ENCODE results near the gene TLR3.
A peak's percentile ranks its signal among the peaks of the same experiment; 100 is the strongest.

TLR3 gene

DNA sequence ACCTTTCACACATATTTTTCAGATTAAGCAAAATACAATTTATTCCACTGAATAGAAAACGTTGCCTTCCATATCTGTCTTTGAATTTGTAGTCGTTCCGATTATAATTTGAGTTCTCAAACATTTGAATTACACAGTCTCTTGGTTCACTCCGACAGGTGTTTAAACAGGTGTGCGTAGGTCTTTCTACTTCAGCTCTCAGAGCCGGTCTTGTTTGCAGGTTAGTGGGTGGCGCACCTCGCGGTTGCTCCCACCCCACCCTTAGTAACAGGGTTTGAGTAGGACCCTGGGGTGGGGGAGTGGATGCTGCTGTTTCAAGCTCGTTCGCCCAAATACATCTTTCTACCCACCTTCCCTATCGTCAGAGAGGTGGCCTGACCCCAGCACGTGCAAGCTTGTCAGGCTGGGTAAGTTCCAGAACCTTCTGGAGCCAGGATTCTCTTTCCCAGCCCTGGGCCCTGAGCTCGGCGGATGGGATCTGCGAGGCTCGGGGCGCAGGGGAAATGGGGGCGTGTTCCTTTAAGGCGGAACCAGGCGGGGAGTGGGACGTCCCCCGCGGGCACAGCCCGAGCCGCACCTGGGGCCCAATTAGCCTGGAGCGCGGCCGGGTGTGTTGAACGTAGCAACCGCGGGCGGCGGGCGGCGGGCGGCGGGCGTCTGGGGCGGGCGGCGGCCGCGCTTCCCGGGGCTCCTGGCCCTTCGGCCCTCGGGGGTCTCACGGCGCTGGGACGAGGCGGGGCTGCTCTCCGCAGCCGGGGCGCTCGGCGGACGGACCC lies 35.3 kb downstream of the TLR3 start, which contains the start of gene FAM149A:
Gene FAM149A (plus strand): TSS at position 591 of the 776 bp plus-strand sequence.
- H3K36me3 ChIP-seq (ENCODE audit: control insufficient read depth, low read length) = no peaks in the 10 kb centered on the region
- no peak for TF ChIP-seq EZH2phosphoT487 (IDR thresholded peaks at IDR 0.05; ENCODE audit: borderline replicate concordance, low read length)
- TF ChIP-seq, protein P1, sequence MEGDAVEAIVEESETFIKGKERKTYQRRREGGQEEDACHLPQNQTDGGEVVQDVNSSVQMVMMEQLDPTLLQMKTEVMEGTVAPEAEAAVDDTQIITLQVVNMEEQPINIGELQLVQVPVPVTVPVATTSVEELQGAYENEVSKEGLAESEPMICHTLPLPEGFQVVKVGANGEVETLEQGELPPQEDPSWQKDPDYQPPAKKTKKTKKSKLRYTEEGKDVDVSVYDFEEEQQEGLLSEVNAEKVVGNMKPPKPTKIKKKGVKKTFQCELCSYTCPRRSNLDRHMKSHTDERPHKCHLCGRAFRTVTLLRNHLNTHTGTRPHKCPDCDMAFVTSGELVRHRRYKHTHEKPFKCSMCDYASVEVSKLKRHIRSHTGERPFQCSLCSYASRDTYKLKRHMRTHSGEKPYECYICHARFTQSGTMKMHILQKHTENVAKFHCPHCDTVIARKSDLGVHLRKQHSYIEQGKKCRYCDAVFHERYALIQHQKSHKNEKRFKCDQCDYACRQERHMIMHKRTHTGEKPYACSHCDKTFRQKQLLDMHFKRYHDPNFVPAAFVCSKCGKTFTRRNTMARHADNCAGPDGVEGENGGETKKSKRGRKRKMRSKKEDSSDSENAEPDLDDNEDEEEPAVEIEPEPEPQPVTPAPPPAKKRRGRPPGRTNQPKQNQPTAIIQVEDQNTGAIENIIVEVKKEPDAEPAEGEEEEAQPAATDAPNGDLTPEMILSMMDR (IDR thresholded peaks at IDR 0.05; ENCODE audit: low read depth, low read length, poor library complexity, severe bottlenecking) = no peak

DNA sequence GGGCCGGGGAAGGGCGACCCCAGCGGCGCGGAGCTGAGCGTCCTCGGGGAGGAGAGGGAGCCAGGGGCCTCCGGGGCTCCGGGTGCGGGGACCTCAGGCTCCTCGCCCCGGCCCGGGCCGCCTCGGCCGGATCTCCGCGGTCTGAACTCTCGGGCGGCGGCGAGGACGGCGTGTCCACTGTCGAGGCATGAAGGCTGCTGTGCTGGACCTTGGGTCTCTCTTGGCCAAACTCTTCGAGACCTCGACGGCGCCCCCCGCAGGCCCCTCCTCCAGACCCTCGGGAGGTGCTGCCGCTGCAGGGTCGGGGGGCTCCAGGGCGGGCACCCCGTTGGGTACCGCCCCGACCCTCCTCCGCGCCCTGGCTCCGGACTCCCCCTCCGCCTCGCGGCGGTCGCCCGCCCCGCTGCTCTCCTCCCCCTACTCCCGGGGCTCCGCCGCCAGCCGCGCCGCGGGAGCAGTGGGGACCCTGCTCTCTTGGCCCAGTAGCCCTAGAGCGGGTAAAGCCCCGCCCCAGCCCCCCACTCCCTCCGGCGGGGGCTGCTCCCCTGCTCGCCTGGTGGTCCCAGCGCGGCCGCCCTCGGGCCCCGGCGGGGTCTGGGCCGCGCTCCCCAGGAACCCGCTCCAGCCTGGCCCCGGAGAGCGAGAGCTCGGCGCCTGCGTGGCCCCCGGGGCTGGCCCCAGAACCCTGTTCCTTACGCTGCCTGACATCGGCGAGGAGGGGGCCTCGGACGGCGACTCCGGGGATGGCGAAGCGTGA lies 36.1 kb downstream of the TLR3 start:
- TF ChIP-seq, protein P1 (IDR thresholded peaks at IDR 0.05; ENCODE audit: low read depth, low read length, poor library complexity, severe bottlenecking) = peak; percentile 28
- peak; percentile 70; the same call in 1 of the 2 replicates for TF ChIP-seq EZH2phosphoT487 (IDR thresholded peaks at IDR 0.05; ENCODE audit: borderline replicate concordance, low read length)
- no peaks in the 10 kb centered on the region for H3K36me3 ChIP-seq (ENCODE audit: control insufficient read depth, low read length)
- H3K4me3 ChIP-seq (ENCODE audit: low read length) = peak overlapping the region; percentile 56
- H3K4me2 ChIP-seq (ENCODE audit: low read length) = peak overlapping the region; percentile 60
- H3K27me3 ChIP-seq (ENCODE audit: control insufficient read depth, low read length) = peaks cover 39% of the 10 kb centered on the region
- H3K27ac ChIP-seq (ENCODE audit: low read depth, low read length) = no peak overlapping the region
- H3K4me1 ChIP-seq (ENCODE audit: control insufficient read depth, low read length) = peaks cover 12% of the 10 kb centered on the region
- no peaks in the 10 kb centered on the region for H3K79me2 ChIP-seq (ENCODE audit: control insufficient read depth, low read length)
- no peaks in the 10 kb centered on the region for H3K9me2 ChIP-seq (replicated peaks; ENCODE audit: control insufficient read depth, low read length)
- H4K20me1 ChIP-seq (ENCODE audit: control insufficient read depth, insufficient read depth, low read depth, low read length) = no peaks in the 10 kb centered on the region
- no peaks in the 10 kb centered on the region for H3K9me3 ChIP-seq (ENCODE audit: control insufficient read depth, insufficient read depth, low read length)
- no peaks in the 10 kb centered on the region for H3F3A ChIP-seq (ENCODE audit: control insufficient read depth, insufficient read depth)

More for the DNA sequence above, 35.3 kb downstream of the TLR3 start, which contains the start of gene FAM149A:
- H3K79me2 ChIP-seq (ENCODE audit: control insufficient read depth, low read length) = no peaks in the 10 kb centered on the region
- peak within 1 kb of the TSS; percentile 56 for H3K4me3 ChIP-seq (ENCODE audit: low read length)
- no peaks in the 10 kb centered on the region for H3F3A ChIP-seq (ENCODE audit: control insufficient read depth, insufficient read depth)
- H3K9me3 ChIP-seq (ENCODE audit: control insufficient read depth, insufficient read depth, low read length) = no peaks in the 10 kb centered on the region
- no peak within 1 kb of the TSS for H3K27ac ChIP-seq (ENCODE audit: low read depth, low read length)
- peaks cover 12% of the 10 kb centered on the region for H3K4me1 ChIP-seq (ENCODE audit: control insufficient read depth, low read length)
- peak within 1 kb of the TSS; percentile 60 for H3K4me2 ChIP-seq (ENCODE audit: low read length)
- H3K9me2 ChIP-seq (replicated peaks; ENCODE audit: control insufficient read depth, low read length) = no peaks in the 10 kb centered on the region
- H3K27me3 ChIP-seq (ENCODE audit: control insufficient read depth, low read length) = peaks cover 39% of the 10 kb centered on the region
- no peaks in the 10 kb centered on the region for H4K20me1 ChIP-seq (ENCODE audit: control insufficient read depth, insufficient read depth, low read depth, low read length)

DNA sequence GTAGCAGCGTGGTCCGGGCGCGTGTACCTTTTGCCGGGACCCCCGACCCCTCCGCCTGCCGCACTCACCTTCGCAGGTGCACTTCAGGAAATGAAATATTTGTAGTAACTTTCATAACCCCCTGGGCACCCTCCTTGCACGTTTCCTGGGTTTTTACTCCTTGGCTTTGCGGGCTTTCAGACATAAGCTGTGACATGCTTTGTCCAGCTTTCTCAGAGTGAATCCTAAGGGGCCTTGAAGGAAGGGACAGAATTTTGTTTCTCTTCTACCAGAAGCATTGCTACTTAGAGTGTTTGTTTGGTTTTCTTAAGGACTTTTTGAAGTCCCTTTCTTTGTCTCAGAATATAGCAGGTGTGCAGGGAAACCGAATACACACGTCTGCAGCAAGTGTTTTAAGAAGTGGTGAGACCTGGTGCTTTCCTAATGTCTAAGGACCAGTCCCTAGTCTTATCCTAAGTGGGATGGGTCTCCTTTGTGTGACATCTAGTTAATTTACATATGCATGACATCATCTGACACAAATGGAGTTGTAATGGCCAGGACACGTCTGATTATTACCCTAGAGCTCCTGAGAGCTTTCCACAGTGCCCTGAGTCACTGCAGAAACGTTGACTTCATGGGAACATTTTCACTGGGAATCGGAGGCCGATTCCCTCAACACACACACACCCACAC lies 36.8 kb downstream of the TLR3 start:
- no peak overlapping the region for H3K27ac ChIP-seq (ENCODE audit: low read depth, low read length)
- no peaks in the 10 kb centered on the region for H3F3A ChIP-seq (ENCODE audit: control insufficient read depth, insufficient read depth)
- no peaks in the 10 kb centered on the region for H4K20me1 ChIP-seq (ENCODE audit: control insufficient read depth, insufficient read depth, low read depth, low read length)
- H3K4me2 ChIP-seq (ENCODE audit: low read length) = peak overlapping the region; percentile 60
- no peaks in the 10 kb centered on the region for H3K9me2 ChIP-seq (replicated peaks; ENCODE audit: control insufficient read depth, low read length)
- no peaks in the 10 kb centered on the region for H3K79me2 ChIP-seq (ENCODE audit: control insufficient read depth, low read length)
- peaks cover 39% of the 10 kb centered on the region for H3K27me3 ChIP-seq (ENCODE audit: control insufficient read depth, low read length)
- no peak for TF ChIP-seq EZH2phosphoT487 (IDR thresholded peaks at IDR 0.05; ENCODE audit: borderline replicate concordance, low read length)
- TF ChIP-seq, protein P1 (IDR thresholded peaks at IDR 0.05; ENCODE audit: low read depth, low read length, poor library complexity, severe bottlenecking) = no peak
- H3K9me3 ChIP-seq (ENCODE audit: control insufficient read depth, insufficient read depth, low read length) = no peaks in the 10 kb centered on the region
- no peaks in the 10 kb centered on the region for H3K36me3 ChIP-seq (ENCODE audit: control insufficient read depth, low read length)
- H3K4me1 ChIP-seq (ENCODE audit: control insufficient read depth, low read length) = peaks cover 12% of the 10 kb centered on the region
- peak overlapping the region; percentile 56 for H3K4me3 ChIP-seq (ENCODE audit: low read length)
